ENCODE measurements around the gene KAT8.

Gene KAT8

GRCh38 chr16:31084584-31085302, 32.7 kb upstream of the KAT8 start:
- Histone ChIP-seq H3K4me1 (ENCODE audit: control insufficient read depth, insufficient read depth, low read length) (no peaks in the 10 kb centered on the region), H3K36me3 (ENCODE audit: control insufficient read depth, insufficient read depth, low read length) (peaks cover 65% of the 10 kb centered on the region), H3K27me3 (ENCODE audit: control insufficient read depth, insufficient read depth, low read length) (no peaks in the 10 kb centered on the region), H3K9ac (ENCODE audit: low read length) (no peak overlapping the region), H3K9me3 (ENCODE audit: control insufficient read depth, insufficient read depth, low read depth, low read length) (no peaks in the 10 kb centered on the region), H3K4me3 (ENCODE audit: low read depth, low read length) (no peak overlapping the region), H3K27ac (ENCODE audit: low read depth, low read length) (no peak overlapping the region)

- no peaks in the 10 kb centered on the region for H3K4me1 ChIP-seq (ENCODE audit: control insufficient read depth, insufficient read depth, low read length)
- H3K4me3 ChIP-seq (ENCODE audit: low read depth, low read length), result no peak overlapping the region
- peaks cover 60% of the 10 kb centered on the region for H3K36me3 ChIP-seq (ENCODE audit: control insufficient read depth, insufficient read depth, low read length)
- no peaks in the 10 kb centered on the region for H3K27me3 ChIP-seq (ENCODE audit: control insufficient read depth, insufficient read depth, low read length)
- no peaks in the 10 kb centered on the region for H3K9me3 ChIP-seq (ENCODE audit: control insufficient read depth, insufficient read depth, low read depth, low read length)
- H3K9ac ChIP-seq (ENCODE audit: low read length), result no peak overlapping the region
- H3K27ac ChIP-seq (ENCODE audit: low read depth, low read length), result no peak overlapping the region
These were observed 32.1 kb upstream of the KAT8 start for GRCh38 chr16:31085411-31085810.

GRCh38 chr16:31085873-31086628, 31.4 kb upstream of the KAT8 start:
- H3K9me3 ChIP-seq (ENCODE audit: control insufficient read depth, insufficient read depth, low read depth, low read length), result no peaks in the 10 kb centered on the region
- H3K4me1 ChIP-seq (ENCODE audit: control insufficient read depth, insufficient read depth, low read length), result no peaks in the 10 kb centered on the region
- H3K4me3 ChIP-seq (ENCODE audit: low read depth, low read length), result no peak overlapping the region
- no peaks in the 10 kb centered on the region for H3K27me3 ChIP-seq (ENCODE audit: control insufficient read depth, insufficient read depth, low read length)
- peaks cover 60% of the 10 kb centered on the region for H3K36me3 ChIP-seq (ENCODE audit: control insufficient read depth, insufficient read depth, low read length)
- H3K9ac ChIP-seq (ENCODE audit: low read length), result no peak overlapping the region
- no peak overlapping the region for H3K27ac ChIP-seq (ENCODE audit: low read depth, low read length)

GRCh38 chr16:31086629-31086906, 30.9 kb upstream of the KAT8 start:
- Histone ChIP-seq H3K27ac (ENCODE audit: low read depth, low read length) (no peak overlapping the region), H3K4me3 (ENCODE audit: low read depth, low read length) (no peak overlapping the region), H3K9me3 (ENCODE audit: control insufficient read depth, insufficient read depth, low read depth, low read length) (no peaks in the 10 kb centered on the region), H3K9ac (ENCODE audit: low read length) (no peak overlapping the region), H3K36me3 (ENCODE audit: control insufficient read depth, insufficient read depth, low read length) (peaks cover 59% of the 10 kb centered on the region), H3K4me1 (ENCODE audit: control insufficient read depth, insufficient read depth, low read length) (no peaks in the 10 kb centered on the region), H3K27me3 (ENCODE audit: control insufficient read depth, insufficient read depth, low read length) (no peaks in the 10 kb centered on the region)

GRCh38 chr16:31087481-31087880, 30.0 kb upstream of the KAT8 start:
- Histone ChIP-seq H3K9me3 (ENCODE audit: control insufficient read depth, insufficient read depth, low read depth, low read length) (no peaks in the 10 kb centered on the region), H3K27me3 (ENCODE audit: control insufficient read depth, insufficient read depth, low read length) (no peaks in the 10 kb centered on the region), H3K4me3 (ENCODE audit: low read depth, low read length) (no peak overlapping the region), H3K27ac (ENCODE audit: low read depth, low read length) (no peak overlapping the region), H3K36me3 (ENCODE audit: control insufficient read depth, insufficient read depth, low read length) (peaks cover 53% of the 10 kb centered on the region), H3K9ac (ENCODE audit: low read length) (no peak overlapping the region), H3K4me1 (ENCODE audit: control insufficient read depth, insufficient read depth, low read length) (no peaks in the 10 kb centered on the region)

GRCh38 chr16:31087971-31088370, 29.5 kb upstream of the KAT8 start:
- Histone ChIP-seq H3K27ac (ENCODE audit: low read depth, low read length) (no peak overlapping the region), H3K9ac (ENCODE audit: low read length) (no peak overlapping the region), H3K9me3 (ENCODE audit: control insufficient read depth, insufficient read depth, low read depth, low read length) (no peaks in the 10 kb centered on the region), H3K4me3 (ENCODE audit: low read depth, low read length) (no peak overlapping the region), H3K36me3 (ENCODE audit: control insufficient read depth, insufficient read depth, low read length) (peaks cover 48% of the 10 kb centered on the region), H3K4me1 (ENCODE audit: control insufficient read depth, insufficient read depth, low read length) (peaks cover 4% of the 10 kb centered on the region; the same call in 1 of the 2 replicates), H3K27me3 (ENCODE audit: control insufficient read depth, insufficient read depth, low read length) (no peaks in the 10 kb centered on the region)

- Histone ChIP-seq H3K4me3 (ENCODE audit: low read depth, low read length) (no peak within 1 kb of the TSS), H3K9ac (ENCODE audit: low read length) (peak within 1 kb of the TSS; percentile 15), H3K27ac (ENCODE audit: low read depth, low read length) (no peak within 1 kb of the TSS), H3K27me3 (ENCODE audit: control insufficient read depth, insufficient read depth, low read length) (no peaks in the 10 kb centered on the region), H3K36me3 (ENCODE audit: control insufficient read depth, insufficient read depth, low read length) (peaks cover 43% of the 10 kb centered on the region), H3K4me1 (ENCODE audit: control insufficient read depth, insufficient read depth, low read length) (peaks cover 4% of the 10 kb centered on the region; the same call in 1 of the 2 replicates), H3K9me3 (ENCODE audit: control insufficient read depth, insufficient read depth, low read depth, low read length) (no peaks in the 10 kb centered on the region)
These were observed 28.8 kb upstream of the KAT8 start, which contains the start of gene PRSS53 for GRCh38 chr16:31088459-31089183. PRSS53 (minus strand) TSS chr16:31088943; CDS start chr16:31088809, 134 bp downstream.

GRCh38 chr16:31089199-31089598, 28.3 kb upstream of the KAT8 start:
- Histone ChIP-seq H3K27me3 (ENCODE audit: control insufficient read depth, insufficient read depth, low read length) (no peaks in the 10 kb centered on the region), H3K4me1 (ENCODE audit: control insufficient read depth, insufficient read depth, low read length) (peaks cover 4% of the 10 kb centered on the region; the same call in 1 of the 2 replicates), H3K36me3 (ENCODE audit: control insufficient read depth, insufficient read depth, low read length) (peaks cover 37% of the 10 kb centered on the region), H3K4me3 (ENCODE audit: low read depth, low read length) (no peak overlapping the region), H3K9ac (ENCODE audit: low read length) (peak overlapping the region; percentile 15), H3K9me3 (ENCODE audit: control insufficient read depth, insufficient read depth, low read depth, low read length) (no peaks in the 10 kb centered on the region), H3K27ac (ENCODE audit: low read depth, low read length) (no peak overlapping the region)

- H3K4me1 ChIP-seq (ENCODE audit: control insufficient read depth, insufficient read depth, low read length), result peaks cover 4% of the 10 kb centered on the region; the same call in 1 of the 2 replicates
- H3K9ac ChIP-seq (ENCODE audit: low read length), result no peak overlapping the region
- H3K27ac ChIP-seq (ENCODE audit: low read depth, low read length), result no peak overlapping the region
- H3K4me3 ChIP-seq (ENCODE audit: low read depth, low read length), result no peak overlapping the region
- H3K36me3 ChIP-seq (ENCODE audit: control insufficient read depth, insufficient read depth, low read length), result peaks cover 27% of the 10 kb centered on the region
- no peaks in the 10 kb centered on the region for H3K9me3 ChIP-seq (ENCODE audit: control insufficient read depth, insufficient read depth, low read depth, low read length)
- no peaks in the 10 kb centered on the region for H3K27me3 ChIP-seq (ENCODE audit: control insufficient read depth, insufficient read depth, low read length)
These were observed 26.9 kb upstream of the KAT8 start for GRCh38 chr16:31090540-31090939.

GRCh38 chr16:31092330-31092729, 25.1 kb upstream of the KAT8 start:
- no peaks in the 10 kb centered on the region for H3K27me3 ChIP-seq (ENCODE audit: control insufficient read depth, insufficient read depth, low read length)
- H3K27ac ChIP-seq (ENCODE audit: low read depth, low read length), result no peak overlapping the region
- H3K9ac ChIP-seq (ENCODE audit: low read length), result no peak overlapping the region
- H3K36me3 ChIP-seq (ENCODE audit: control insufficient read depth, insufficient read depth, low read length), result peaks cover 27% of the 10 kb centered on the region
- no peaks in the 10 kb centered on the region for H3K9me3 ChIP-seq (ENCODE audit: control insufficient read depth, insufficient read depth, low read depth, low read length)
- H3K4me1 ChIP-seq (ENCODE audit: control insufficient read depth, insufficient read depth, low read length), result peaks cover 4% of the 10 kb centered on the region; the same call in 1 of the 2 replicates
- H3K4me3 ChIP-seq (ENCODE audit: low read depth, low read length), result no peak overlapping the region

Measured in HUES6 (cell line).